ENCODE data around the gene VPS11.
"Not testable (repeated sequence)": the region's sequence is repeated elsewhere in the genome, so short reads cannot be mapped to it uniquely, and the experiment has no call there.

VPS11 gene

GRCh38 chr11:119094816-119095065 is 27.1 kb downstream of the VPS11 start:
- DNase-seq (ENCODE audit: low read depth), result peak; percentile 88
- peak; percentile 65 for TF ChIP-seq CTCF (conservative IDR thresholded peaks at IDR 0.05; ENCODE audit: low read length)

GRCh38 chr11:119095066-119095880 is 27.7 kb downstream of the VPS11 start:
- peak overlapping the region; percentile 75 for H3K4me3 ChIP-seq (ENCODE audit: low read length)
- no peak for TF ChIP-seq CTCF (conservative IDR thresholded peaks at IDR 0.05; ENCODE audit: low read length)

More at GRCh38 chr11:119094816-119095065, 27.1 kb downstream of the VPS11 start:
- H3K4me3 ChIP-seq (ENCODE audit: low read length), result peak overlapping the region; percentile 75

DNA sequence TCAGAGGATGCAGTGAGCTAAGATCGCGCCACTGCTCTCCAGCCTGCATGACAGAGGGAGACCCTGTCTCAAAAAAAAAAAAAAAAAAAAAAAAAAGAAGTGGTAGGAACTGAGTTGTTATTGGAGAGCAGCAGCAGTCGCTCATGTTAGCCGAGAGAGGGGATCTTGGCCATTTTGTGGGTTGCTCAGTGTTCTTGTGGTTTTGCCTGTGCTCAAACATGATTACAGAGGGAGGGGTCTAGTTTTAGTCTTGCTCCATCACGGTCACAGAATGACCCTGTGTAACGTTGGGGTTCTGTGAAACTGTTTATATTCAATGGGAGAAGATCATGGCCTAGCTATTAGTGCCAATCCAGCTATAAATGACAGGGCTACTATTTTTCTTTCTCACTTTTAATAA is 32.1 kb downstream of the VPS11 start:
- no peak for DNase-seq (ENCODE audit: low read depth)
- no peak for TF ChIP-seq CTCF (conservative IDR thresholded peaks at IDR 0.05; ENCODE audit: low read length)
- H3K4me3 ChIP-seq (ENCODE audit: low read length), result no peak overlapping the region; the same call in 1 of the 2 replicates

More at GRCh38 chr11:119095066-119095880, 27.7 kb downstream of the VPS11 start:
- DNase-seq (ENCODE audit: low read depth), result peak; percentile 100

GRCh38 chr11:119100246-119100970 is 32.8 kb downstream of the VPS11 start:
- DNase-seq (ENCODE audit: low read depth), result peak; percentile 65
- H3K4me3 ChIP-seq (ENCODE audit: low read length), result peak overlapping the region; percentile 87
- peak; percentile 63 for TF ChIP-seq CTCF (conservative IDR thresholded peaks at IDR 0.05; ENCODE audit: low read length)

DNA sequence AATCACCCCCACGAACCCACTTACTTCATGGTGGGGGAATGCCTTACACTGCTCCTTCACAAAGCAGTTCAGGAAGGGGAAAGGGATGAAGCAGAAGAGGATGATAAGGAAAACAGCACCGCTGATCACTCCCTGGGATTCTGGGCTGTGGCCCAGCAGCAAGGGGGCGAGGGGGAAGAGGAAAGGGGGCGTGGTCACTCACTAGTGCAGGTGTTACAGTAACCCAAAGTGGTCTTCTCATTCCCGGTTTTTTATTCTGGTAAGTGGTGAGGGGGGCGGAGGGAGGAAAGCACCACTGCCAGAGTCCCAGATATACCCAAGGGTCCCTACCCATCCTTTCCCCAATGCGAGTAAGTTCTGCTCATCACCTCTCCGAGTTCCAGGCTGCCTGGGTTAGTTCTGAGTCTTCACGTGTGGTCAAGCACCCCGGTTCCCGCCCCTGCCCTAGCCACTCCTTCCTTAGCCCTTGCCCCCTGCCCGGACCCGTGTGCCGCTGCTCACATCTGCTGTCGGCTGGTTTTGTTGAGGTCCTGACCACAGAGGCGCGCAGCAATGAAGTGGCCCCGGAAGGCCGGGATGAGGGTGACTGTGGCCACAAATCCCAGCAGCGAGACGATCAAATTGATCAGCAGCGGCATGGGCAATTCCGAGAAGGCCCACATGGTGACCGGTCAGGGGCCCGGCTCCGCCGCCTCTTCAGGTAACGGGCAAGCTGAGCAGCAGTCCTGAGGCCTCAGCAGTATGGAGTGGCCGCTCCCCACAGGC is 33.6 kb downstream of the VPS11 start:
- DNase-seq (ENCODE audit: low read depth), result no peak
- H3K4me3 ChIP-seq (ENCODE audit: low read length), result peak overlapping the region; percentile 87
- peak; percentile 17; the same call in 1 of the 2 replicates for TF ChIP-seq CTCF (conservative IDR thresholded peaks at IDR 0.05; ENCODE audit: low read length)

- peak; percentile 96 for DNase-seq (ENCODE audit: low read depth)
- no peak for TF ChIP-seq CTCF (conservative IDR thresholded peaks at IDR 0.05; ENCODE audit: low read length)
- peak within 1 kb of the TSS; percentile 87 for H3K4me3 ChIP-seq (ENCODE audit: low read length)
Measured at GRCh38 chr11:119101759-119102423, 34.3 kb downstream of the VPS11 start, which contains the start of gene DPAGT1. TSS of gene DPAGT1 (minus strand) at chr11:119101853. CDS start at chr11:119101655, 198 bp downstream.

DNA sequence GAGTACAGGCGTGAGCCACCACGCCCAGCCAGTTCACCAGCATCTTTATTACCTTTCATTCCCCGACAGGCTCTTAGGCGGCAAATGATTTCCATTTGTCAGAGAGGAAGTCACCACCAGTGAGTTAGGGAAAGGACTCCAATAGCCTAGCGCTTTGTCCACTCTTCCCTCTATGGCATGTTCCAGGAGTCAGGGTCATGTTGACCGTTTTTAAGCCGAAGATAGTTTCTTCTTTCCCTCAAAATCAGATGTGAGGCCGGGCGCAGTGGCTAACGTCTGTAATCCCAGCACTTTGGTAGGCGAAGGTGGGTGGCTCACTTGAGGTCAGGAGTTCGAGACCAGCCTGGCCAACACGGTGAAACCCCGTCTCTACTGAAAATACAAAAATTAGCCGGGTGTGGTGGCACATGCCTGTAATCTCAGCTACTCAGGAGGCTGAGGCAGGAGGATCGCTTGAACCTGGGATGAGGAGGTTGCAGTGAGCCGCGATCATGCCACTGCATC is 35.6 kb downstream of the VPS11 start:
- peak overlapping the region; percentile 87 for H3K4me3 ChIP-seq (ENCODE audit: low read length)

More for the DNA sequence above, 35.6 kb downstream of the VPS11 start:
- DNase-seq (ENCODE audit: low read depth), result not testable (repeated sequence)

All from AG10803 (cell line).